GM20000 (cell line): Measurements from ENCODE around the gene MLXIP.

Experiments
- DNase-seq: peaks from one replicate; pipeline ENCODE4 v3.0.0; 2012; ENCODE audit warnings: low spot score
- CTCF ChIP-seq: IDR thresholded peaks from 2 replicates; pipeline ENCODE4 v1.5.1; 2012; ENCODE audit warnings: mild to moderate bottlenecking, control low read depth; ENCODE audit errors: extremely low read depth, missing control alignments

The MLXIP gene

GRCh38 chr12:122126713-122127597, 48.4 kb downstream of the MLXIP start:
- no peak for DNase-seq
- no peak for TF ChIP-seq CTCF

- no peak for TF ChIP-seq CTCF
- no peak for DNase-seq
Observed at GRCh38 chr12:122127839-122128238, 49.3 kb downstream of the MLXIP start.

- TF ChIP-seq CTCF = no peak
- DNase-seq = no peak
Observed at GRCh38 chr12:122128481-122128880, 49.9 kb downstream of the MLXIP start.

GRCh38 chr12:122129131-122129530, 50.6 kb downstream of the MLXIP start:
- DNase-seq = no peak
- TF ChIP-seq CTCF = no peak

- no peak for TF ChIP-seq CTCF
- no peak for DNase-seq
Observed at GRCh38 chr12:122130150-122130549, 51.6 kb downstream of the MLXIP start.

GRCh38 chr12:122133192-122133950, 54.8 kb downstream of the MLXIP start:
- no peak for DNase-seq
- TF ChIP-seq CTCF = no peak

- TF ChIP-seq CTCF = no peak
- DNase-seq = no peak
Observed at GRCh38 chr12:122135437-122136031, 57.0 kb downstream of the MLXIP start.
